HFF-Myc (cell line): ENCODE measurements around the gene ZNF512.
"Not testable (repeated sequence)": the region's sequence is repeated elsewhere in the genome, so short reads cannot be mapped to it uniquely, and the experiment has no call there.

ENCODE experiments used
- DNase-seq: peaks from one replicate; pipeline ENCODE4 v3.0.0-alpha.2; 2011; ENCODE audit warnings: low read depth; ENCODE audit errors: extremely low read depth
- H3K4me3 ChIP-seq: replicated peaks from 2 replicates; pipeline ENCODE4 v1.5.1; 2011; ENCODE audit warnings: low read depth, mild to moderate bottlenecking, control low read depth, low read length
- TF ChIP-seq, protein P1 (sequence below): IDR thresholded peaks from 2 replicates; pipeline ENCODE4 v1.5.1; 2012; ENCODE audit warnings: mild to moderate bottlenecking, low read depth, low read length, control low read depth; ENCODE audit errors: missing control alignments

ZNF512 gene, protein sequence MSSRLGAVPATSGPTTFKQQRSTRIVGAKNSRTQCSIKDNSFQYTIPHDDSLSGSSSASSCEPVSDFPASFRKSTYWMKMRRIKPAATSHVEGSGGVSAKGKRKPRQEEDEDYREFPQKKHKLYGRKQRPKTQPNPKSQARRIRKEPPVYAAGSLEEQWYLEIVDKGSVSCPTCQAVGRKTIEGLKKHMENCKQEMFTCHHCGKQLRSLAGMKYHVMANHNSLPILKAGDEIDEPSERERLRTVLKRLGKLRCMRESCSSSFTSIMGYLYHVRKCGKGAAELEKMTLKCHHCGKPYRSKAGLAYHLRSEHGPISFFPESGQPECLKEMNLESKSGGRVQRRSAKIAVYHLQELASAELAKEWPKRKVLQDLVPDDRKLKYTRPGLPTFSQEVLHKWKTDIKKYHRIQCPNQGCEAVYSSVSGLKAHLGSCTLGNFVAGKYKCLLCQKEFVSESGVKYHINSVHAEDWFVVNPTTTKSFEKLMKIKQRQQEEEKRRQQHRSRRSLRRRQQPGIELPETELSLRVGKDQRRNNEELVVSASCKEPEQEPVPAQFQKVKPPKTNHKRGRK

GRCh38 chr2:27582695-27583389, at the start of gene ZNF512:
Gene ZNF512 (plus strand): TSS chr2:27583042. CDS start chr2:27583113, 71 bp downstream.
- DNase-seq, result peak; percentile 86
- H3K4me3 ChIP-seq, result peak within 1 kb of the TSS; percentile 91
- TF ChIP-seq, protein P1, sequence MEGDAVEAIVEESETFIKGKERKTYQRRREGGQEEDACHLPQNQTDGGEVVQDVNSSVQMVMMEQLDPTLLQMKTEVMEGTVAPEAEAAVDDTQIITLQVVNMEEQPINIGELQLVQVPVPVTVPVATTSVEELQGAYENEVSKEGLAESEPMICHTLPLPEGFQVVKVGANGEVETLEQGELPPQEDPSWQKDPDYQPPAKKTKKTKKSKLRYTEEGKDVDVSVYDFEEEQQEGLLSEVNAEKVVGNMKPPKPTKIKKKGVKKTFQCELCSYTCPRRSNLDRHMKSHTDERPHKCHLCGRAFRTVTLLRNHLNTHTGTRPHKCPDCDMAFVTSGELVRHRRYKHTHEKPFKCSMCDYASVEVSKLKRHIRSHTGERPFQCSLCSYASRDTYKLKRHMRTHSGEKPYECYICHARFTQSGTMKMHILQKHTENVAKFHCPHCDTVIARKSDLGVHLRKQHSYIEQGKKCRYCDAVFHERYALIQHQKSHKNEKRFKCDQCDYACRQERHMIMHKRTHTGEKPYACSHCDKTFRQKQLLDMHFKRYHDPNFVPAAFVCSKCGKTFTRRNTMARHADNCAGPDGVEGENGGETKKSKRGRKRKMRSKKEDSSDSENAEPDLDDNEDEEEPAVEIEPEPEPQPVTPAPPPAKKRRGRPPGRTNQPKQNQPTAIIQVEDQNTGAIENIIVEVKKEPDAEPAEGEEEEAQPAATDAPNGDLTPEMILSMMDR, result no peak

DNA sequence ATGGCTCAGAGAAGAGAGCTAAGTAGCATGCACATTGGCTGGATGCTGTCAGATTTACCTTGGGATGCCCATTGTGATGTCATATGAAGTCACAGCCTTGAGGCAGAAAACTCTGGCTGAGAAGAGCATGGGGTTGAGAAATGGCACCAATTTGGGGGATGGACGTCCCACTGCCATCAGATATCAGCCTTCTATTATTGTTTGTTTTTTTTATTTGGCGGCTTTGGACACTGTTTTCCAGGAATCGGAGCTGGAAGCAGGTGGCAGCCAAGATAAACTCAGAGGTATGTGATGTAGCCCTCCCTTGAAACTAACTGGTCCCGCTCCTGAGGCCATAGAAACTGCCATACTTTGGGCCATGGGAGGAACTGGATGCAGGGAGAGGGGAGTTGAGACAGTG, 45.6 kb upstream of the ZNF512 start:
- H3K4me3 ChIP-seq, result no peak overlapping the region
- no peak for DNase-seq
- TF ChIP-seq, protein P1, result no peak

GRCh38 chr2:27538839-27539450, 43.9 kb upstream of the ZNF512 start:
- not testable (repeated sequence) for H3K4me3 ChIP-seq, DNase-seq

DNA sequence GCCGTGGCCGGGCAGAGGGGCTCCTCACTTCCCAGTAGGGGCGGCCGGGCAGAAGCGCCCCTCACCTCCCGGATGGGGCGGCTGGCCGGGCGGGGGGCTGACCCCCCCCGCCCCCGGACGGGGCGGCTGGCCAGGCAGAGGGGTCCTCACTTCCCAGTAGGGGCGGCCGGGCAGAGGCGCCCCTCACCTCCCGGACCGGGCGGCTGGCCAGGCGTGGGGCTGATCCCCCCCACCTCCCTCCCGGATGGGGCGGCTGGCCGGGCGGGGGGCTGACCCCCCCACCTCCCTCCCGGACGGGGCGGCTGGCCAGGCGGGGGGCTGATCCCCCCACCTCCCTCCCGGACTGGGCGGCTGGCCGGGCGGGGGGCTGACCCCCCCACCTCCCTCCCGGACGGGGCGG, 43.2 kb upstream of the ZNF512 start:
- not testable (repeated sequence) for DNase-seq, H3K4me3 ChIP-seq

DNA sequence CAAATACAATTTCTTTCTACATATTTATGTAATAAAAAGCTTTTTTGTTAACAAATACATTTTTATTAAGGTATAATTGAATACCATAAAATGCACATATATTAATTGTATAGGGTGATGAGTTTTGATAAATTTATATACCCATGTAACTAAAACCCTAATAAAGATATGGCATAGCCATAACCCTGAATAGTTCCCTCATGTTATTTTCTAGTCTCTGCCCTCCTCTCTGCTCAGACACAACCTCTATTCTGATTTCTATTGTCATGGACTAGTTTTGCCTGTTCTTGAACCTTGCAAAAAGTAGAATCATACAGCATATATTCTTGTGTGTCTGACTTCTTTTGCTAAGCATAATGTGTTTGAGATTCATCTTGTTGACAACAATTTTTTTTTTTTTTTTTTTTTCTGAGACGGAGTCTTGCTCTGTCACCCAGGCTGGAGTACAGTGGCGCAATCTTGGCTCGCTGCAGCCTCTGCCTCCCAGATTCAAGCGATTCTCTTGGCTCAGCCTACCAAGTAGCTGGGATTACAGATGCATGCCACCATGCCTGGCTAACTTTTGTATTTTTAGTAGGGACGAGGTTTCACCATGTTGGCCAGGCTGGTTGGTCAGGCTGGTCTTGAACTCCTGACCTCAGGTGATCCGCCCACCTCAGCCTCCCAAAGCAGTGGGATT, 38.6 kb upstream of the ZNF512 start:
- TF ChIP-seq, protein P1, result no peak
- no peak for DNase-seq
- no peak overlapping the region for H3K4me3 ChIP-seq

DNA sequence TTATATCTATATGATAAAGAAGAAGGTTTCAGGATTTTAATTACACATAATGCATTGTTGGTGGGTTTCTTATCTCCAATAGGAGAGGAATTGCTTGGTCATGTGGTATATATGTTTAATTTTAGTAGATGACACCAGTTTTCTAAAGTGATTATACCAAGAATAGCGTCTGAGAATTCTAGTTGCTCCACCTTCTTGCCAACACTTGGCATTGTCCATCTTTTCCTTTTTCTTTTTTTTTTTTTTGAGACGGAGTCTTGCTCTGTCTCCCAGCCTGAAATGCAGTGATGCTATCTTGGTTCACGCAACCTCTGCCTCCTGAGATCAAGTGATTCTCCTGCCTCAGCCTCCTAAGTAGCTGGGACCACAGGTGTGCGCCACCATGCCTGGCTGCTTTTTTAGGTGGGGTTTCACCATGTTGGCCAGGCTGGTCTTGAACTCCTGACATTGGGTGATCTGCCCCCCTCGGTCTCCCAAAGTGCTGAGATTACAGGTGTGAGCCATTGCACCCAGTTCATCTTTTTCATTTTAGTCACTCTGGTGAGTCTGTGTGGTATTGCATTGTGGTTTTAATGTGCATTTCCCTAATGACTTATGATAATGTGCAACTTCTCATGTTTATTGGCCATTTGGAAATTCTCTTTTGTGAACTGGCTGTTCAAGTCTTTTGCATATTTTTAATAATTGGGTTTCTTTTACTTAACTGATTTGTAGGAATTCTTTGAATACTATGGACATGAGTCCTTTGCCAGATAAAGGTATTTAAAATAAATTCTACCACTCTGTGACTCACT, 37.3 kb upstream of the ZNF512 start:
- no peak for DNase-seq
- no peak overlapping the region for H3K4me3 ChIP-seq
- TF ChIP-seq, protein P1, result no peak

GRCh38 chr2:27549303-27549702, 33.5 kb upstream of the ZNF512 start:
- DNase-seq, result no peak
- no peak overlapping the region for H3K4me3 ChIP-seq
- TF ChIP-seq, protein P1, result no peak
